Vagina (tissue), 2 donors: Measurements from ENCODE around the gene FAM72C. TPM values are rescaled to one million over a fixed set of nuclear protein-coding genes. Genes with fewer than 3 reads are reported as not detected.
"Not testable (repeated sequence)": the region's sequence is repeated elsewhere in the genome, so short reads cannot be mapped to it uniquely, and the experiment has no call there.

ENCODE experiments used
- DNase-seq, 2 donors: peaks; one replicate each; pipeline ENCODE4 v3.0.0-alpha.2; 2017; ENCODE audit errors: extremely low spot score in 2 of 2
- H3K27ac ChIP-seq: fragments of 200-600 bp; sonication (generic); one replicate; pipeline ENCODE4 v1.5.1; 2019
- H3K27me3 ChIP-seq: fragments of 200-600 bp; sonication (generic); one replicate; pipeline ENCODE4 v1.5.1; 2019
- H3K36me3 ChIP-seq, 2 donors: fragments of 200-600 bp; sonication (generic); one replicate each; pipeline ENCODE4 v1.5.1; 2017 to 2019
- H3K4me1 ChIP-seq: fragments of 200-600 bp; sonication (generic); one replicate; pipeline ENCODE4 v1.5.1; 2019
- H3K4me3 ChIP-seq, 2 donors: fragments of 200-600 bp; sonication (generic); 1 replicate in 1 of 2; 2 replicates in 1 of 2; pipeline ENCODE4 v1.5.1; 2016 to 2019
- H3K9me3 ChIP-seq: fragments of 200-600 bp; sonication (generic); one replicate; pipeline ENCODE4 v1.5.1; 2019
- intact Hi-C: fragments of 100-400 bp; cut with DNase I; formaldehyde crosslinking; loops from one replicate; pipeline ENCODE4 v1.15.1; 2023
- total RNA-seq: library from RNA; depleted of rRNA; stranded (reverse); fragments of >200 nt; gene quantifications from one replicate; pipeline ENCODE4 v1.2.3, GENCODE V29; 2016

The FAM72C gene
- total RNA-seq, result 0.49 TPM

DNA sequence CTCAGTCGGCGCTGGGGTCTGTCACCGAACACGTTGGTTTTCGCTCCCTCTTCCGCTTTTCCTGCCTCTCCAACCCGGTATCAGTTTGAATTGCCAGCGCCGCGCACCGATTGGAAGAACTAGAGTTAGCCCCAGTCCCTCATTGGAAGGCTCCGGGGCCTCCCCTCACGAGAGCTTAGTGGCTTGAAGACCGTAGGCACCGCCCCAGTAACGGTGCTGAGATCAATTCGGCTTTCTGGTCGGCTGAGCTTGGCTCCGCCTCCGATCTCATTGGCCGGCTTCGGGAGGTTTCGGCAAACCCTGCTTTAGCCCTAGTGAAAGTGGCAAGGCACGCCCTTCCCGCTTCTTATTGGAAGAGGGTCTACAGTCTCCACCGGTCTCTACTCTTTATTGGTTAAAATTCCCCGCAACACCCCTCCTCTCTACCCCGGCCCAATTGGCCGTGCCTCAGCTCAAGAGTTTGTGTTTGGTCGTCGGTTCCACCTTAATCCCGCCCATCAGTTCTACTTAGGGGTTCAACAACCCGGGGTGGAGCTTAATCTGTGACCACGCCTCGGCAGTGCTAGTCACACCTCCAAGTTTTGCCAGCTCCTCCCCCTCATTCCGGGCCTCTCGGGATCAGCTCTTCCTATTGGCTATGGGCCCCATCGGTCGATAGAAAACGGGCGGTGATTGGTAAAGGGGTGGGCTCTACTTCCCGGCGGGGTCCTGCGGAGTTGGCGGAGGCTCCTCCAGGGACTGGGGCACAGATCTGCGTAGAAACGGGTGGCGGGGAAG lies at the start of gene FAM72C:
FAM72C (minus strand) TSS at position 63 of the 777 bp plus-strand sequence. CDS start 845 bp downstream, outside the sequence.
- H3K9me3 ChIP-seq, intact Hi-C loops, H3K27ac ChIP-seq, H3K4me3 ChIP-seq, H3K4me1 ChIP-seq, H3K36me3 ChIP-seq, H3K27me3 ChIP-seq, DNase-seq: not testable (repeated sequence)

DNA sequence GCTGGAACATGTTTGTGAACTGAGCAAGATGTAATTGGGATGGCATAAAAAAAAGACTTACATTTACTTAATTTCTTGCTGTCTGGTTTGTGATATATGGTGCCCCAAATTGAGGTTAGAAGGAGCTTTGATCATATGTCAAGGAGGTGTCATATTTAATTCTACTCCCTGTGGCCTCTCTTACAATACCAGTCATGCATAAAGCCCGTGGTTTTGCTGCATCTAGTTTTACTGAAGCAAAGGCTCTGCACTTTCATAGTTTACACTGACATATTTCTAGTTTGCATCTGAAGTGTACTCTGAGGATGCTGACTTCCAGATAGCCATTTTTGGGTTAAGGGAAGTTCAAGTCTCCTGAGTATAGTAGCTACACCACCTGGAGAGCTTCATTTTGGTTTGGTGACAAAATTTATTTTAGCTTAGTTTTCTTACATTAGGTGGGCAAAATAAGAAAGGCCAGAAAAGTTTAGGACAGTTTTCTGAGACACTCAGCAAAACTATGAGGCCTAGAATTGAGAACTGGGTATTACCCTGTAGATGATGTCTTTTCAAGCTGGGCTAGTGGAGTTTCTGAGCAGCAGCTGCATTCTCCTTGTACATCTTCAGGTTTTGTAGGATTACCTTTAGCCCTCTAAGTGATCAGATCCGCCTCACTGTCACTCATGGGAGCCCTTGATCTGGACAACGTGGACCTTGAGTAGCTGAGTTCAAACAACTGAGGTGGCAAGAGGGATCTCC lies 48.4 kb upstream of the FAM72C start:
- H3K9me3 ChIP-seq, H3K4me3 ChIP-seq, H3K27ac ChIP-seq, H3K27me3 ChIP-seq, DNase-seq, H3K4me1 ChIP-seq, intact Hi-C loops, H3K36me3 ChIP-seq: not testable (repeated sequence)

DNA sequence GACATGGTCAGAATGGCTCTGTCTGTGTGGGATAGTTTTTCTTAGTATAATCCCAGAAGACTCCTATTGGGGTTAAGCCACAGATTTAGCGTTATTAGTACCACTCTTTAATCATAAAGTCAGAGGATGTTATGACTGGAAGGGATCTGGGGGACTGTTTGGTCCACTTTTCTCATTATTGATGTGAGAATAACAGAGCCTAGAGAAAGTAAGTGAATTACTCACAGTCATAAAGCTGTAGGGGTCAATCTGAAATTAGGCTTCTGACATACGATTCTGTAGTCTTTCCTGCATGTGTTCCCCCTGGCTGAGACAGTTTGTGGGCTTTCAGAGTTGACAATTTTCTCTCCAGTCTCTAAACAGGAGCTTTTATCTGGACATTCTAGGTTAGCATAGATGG lies 47.3 kb upstream of the FAM72C start:
- H3K4me3 ChIP-seq, DNase-seq, intact Hi-C loops, H3K27me3 ChIP-seq, H3K9me3 ChIP-seq, H3K4me1 ChIP-seq, H3K27ac ChIP-seq, H3K36me3 ChIP-seq: not testable (repeated sequence)

DNA sequence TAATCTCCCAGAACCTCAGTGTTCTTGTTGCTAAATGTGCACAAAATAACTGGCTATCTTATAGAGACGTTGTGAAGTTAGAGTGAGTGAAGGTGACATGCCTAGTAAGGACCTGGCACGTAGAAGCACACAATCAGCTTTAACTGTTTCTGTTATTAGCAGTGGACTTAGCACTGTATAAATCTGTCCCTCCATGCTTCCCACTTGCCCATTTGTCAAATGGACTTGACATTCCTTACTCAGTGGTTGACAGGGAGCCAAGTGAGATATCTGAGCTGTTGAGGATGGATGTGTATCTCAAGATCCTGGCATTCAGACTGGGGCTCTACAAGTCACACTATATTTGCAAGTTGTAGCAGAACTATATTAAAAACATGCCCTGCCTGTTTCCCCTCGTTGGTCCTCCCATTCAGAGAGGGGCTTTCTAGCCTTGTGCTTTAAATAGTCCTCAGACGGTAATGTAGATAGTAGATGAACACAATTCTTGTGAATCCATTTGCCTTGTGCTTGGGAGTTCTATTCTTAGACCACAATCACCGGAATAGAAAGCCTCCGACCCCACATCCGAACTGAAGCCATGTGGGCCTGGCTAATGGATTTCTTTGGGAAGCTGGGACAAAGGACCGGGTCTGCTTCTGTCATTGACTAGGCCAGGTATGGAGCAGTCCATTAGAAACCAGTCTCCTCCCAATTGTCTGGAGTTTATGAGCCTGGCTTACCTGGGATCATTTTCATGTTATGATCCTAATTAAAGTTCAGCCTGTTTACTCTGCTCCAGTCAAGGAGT lies 43.6 kb upstream of the FAM72C start:
- H3K4me3 ChIP-seq, H3K4me1 ChIP-seq, H3K36me3 ChIP-seq, DNase-seq, H3K9me3 ChIP-seq, H3K27me3 ChIP-seq, intact Hi-C loops, H3K27ac ChIP-seq: not testable (repeated sequence)

DNA sequence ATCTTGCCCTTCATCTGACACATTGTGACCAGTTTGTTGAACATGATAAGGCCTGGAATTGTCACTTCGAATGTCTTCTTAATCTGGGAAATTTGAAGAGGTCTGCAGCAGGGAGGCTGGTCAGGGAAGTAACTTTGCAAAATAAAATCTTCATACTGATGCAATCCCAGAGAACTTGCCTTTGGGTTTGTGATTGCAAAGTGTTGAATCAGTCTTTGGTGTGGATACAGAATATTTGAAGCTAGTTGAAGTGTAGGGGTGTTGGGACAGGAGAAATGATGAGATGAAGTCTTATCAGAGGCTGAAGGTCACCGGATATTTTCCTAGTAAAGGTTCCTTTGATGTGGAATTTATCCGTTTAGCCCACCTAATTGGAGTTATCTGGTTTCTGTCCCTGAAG lies 42.7 kb upstream of the FAM72C start:
- DNase-seq, H3K27me3 ChIP-seq, H3K4me3 ChIP-seq, H3K27ac ChIP-seq, H3K9me3 ChIP-seq, intact Hi-C loops, H3K36me3 ChIP-seq, H3K4me1 ChIP-seq: not testable (repeated sequence)

DNA sequence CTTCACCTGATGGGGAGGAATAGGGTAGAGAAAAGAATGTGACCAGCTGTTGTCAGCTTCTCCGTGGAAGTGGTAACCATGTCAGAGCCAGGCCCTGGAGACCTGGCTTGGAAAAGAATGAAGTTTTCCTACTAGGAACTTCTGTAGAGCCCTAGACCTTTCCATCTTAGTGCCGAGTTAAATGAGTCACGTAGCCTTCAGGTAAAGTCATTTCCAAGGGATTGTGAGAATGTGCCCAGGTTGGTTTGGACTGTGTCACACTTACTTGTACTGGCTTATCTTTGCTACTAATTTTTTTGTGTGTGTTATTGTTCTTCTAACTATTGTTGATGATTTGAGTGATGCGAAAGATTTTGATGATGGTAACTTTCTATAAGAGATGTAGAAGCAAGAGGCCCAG lies 42.3 kb upstream of the FAM72C start:
- H3K9me3 ChIP-seq, H3K27ac ChIP-seq, DNase-seq, intact Hi-C loops, H3K4me1 ChIP-seq, H3K27me3 ChIP-seq, H3K4me3 ChIP-seq, H3K36me3 ChIP-seq: not testable (repeated sequence)

DNA sequence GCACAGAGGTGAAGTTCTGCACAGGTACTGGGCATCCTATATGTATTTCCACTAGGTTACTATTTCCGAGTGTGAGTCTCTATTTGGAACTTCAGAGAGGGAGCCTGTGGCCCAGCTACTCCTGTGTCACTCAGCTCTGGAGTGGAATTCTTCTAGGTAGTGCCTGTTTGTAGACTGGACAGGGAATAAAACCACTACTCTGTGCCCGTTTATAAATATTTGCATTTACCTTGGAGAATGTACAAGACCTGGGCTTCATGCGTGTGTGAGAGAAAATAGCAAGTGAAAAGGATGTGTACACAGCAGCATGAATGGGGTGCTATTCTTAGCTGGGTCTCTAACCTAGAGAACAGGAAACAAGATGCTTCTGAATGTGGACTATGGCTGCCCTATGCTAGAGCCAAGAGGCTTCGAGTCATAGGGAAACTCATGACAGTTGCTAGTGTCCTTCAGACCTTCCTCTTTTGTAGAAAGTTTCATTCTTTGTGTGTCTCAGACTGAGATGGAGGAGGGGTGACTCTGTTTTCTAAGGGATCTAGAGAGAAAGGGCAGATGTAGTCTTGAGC lies 40.5 kb upstream of the FAM72C start:
- intact Hi-C loops, H3K36me3 ChIP-seq, H3K27ac ChIP-seq, H3K9me3 ChIP-seq, H3K4me1 ChIP-seq, DNase-seq, H3K4me3 ChIP-seq, H3K27me3 ChIP-seq: not testable (repeated sequence)

DNA sequence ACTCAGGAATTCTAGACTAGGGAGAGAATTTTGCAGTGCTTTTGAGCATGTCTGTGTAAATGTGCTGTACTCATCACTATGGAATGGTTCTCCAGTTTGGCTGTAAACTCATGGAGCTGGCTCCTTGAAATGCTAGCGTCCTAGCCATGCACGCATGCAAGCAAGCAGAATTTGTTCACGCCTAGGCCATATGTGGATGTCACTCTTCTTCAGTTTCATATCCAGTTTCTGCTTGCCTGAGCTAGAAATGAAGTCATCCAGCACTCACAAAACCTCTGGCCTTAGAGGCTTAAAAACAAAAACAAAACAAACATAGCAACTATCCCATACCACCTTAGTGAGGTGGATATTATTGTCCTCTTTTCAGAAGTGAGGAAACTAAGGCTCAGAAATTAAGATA lies 37.6 kb upstream of the FAM72C start:
- H3K4me1 ChIP-seq, intact Hi-C loops, H3K27me3 ChIP-seq, H3K36me3 ChIP-seq, DNase-seq, H3K4me3 ChIP-seq, H3K9me3 ChIP-seq, H3K27ac ChIP-seq: not testable (repeated sequence)

DNA sequence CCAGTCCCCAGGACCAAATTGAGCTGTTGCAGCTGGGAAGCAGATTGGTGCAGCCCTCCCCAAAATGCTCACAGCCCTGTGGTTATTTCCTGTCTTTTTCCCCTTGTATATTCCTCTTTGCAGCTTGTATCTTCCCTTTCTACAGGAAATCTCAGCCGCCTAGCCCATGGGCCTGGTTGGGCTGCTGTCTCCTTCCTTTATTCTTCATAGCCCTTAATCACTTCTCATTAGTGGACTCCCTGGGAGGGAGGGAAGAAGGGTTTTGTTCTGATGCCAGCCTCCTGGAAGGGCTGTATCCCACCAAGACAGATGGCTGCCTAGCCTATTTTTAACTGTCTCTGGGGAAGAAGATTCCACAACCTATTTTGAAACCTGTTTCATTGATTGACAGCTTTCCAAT lies 32.5 kb upstream of the FAM72C start:
- H3K9me3 ChIP-seq, DNase-seq, H3K27me3 ChIP-seq, H3K36me3 ChIP-seq, H3K4me1 ChIP-seq, H3K27ac ChIP-seq, H3K4me3 ChIP-seq, intact Hi-C loops: not testable (repeated sequence)

DNA sequence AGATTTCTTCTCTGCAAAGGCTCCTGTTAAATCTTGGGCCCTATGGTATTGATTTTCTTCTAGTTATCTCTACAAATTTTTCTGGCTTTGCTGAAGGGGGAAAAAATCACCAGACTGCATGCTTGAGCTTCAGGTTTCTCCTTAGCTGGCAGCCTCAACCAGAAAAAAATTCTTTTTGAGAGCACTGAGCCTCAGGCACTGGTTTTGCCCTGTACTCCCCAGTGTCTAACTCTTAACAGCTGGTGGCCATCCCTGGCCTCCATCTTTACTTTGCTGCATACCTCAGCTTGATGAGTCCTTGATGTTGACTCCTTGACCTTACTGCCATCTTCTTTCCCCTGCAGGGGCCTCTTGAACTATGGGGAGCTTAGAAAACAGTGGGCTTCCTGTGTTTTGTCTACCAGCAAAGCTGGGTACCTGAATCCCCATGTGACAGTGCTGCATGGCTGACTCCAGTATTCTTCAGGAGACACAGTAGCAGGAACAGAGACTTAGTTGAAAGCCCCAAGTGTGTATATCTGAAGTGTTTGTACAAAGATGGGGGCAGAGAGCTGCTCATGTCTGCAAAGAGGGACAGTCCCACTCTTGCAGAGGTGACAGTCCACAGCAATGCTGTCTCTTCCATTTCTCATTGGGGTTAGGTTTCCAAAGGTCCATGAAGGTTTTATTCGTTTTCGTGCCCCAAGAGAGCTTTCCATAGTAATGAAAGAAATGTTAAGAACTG lies 31.7 kb upstream of the FAM72C start:
- DNase-seq, H3K4me1 ChIP-seq, H3K4me3 ChIP-seq, H3K9me3 ChIP-seq, H3K36me3 ChIP-seq, H3K27me3 ChIP-seq, H3K27ac ChIP-seq, intact Hi-C loops: not testable (repeated sequence)

DNA sequence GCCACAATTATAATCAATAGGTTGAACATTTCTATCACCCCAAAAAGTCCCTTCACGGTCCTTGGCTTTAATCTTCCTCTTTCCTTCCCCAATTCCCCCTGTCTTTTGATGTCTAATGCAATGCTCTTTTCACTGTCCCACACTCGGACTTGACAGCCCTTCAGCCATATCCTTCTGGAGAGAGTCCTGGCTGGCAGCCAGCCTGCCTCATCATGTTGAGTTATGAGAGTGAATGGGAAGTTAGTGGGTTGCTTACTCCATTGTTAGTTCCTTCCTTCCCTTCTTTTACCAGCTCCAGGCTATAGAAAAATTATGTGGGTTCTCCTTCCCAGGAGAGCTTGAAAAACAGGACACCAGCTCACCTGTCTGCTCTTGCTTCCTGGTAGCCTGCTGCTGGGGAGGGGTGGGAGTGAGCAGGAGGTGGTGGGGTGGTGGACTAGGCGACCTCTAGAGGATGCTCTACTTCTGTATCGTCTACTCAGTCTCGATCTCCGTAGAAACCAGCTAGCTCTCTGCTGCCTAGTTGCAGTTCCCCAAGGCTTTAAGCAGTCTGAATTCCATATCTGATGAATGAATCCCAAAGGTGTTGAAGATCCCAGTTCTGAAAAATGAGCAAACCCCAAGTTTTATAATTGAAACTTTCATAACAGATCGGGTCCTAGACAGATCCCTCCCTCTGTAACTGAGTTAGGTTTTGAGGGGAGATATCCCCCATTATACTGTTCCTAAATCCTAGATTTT lies 30.5 kb upstream of the FAM72C start:
- H3K27me3 ChIP-seq, H3K36me3 ChIP-seq, H3K4me1 ChIP-seq, H3K9me3 ChIP-seq, intact Hi-C loops, H3K4me3 ChIP-seq, H3K27ac ChIP-seq, DNase-seq: not testable (repeated sequence)

DNA sequence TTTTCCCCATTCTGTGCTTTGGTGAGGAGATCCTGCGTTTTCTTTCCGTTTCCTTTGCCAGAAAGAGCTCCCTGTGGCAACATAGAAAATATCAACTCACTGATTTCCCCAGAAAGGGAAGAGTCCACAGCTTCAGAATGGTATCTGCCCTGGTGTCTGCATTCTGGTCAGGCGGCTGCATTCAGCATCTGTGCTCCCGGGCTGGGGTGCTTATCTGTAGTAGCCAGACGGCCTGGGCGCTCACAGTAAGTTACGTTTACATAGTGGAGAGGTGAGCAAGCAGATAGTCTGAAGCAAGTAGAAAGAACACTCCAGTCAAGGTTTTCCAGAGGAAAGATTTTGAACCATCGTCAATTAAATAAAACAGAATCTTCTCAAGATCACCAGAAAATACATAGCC lies 29.3 kb upstream of the FAM72C start:
- H3K27ac ChIP-seq, H3K4me1 ChIP-seq, H3K27me3 ChIP-seq, H3K36me3 ChIP-seq, intact Hi-C loops, DNase-seq, H3K4me3 ChIP-seq, H3K9me3 ChIP-seq: not testable (repeated sequence)
